Endometrial microvascular endothelial cells (primary cell): ENCODE results near the gene EFEMP2. TPM values are rescaled to one million over a fixed set of nuclear protein-coding genes. Genes with fewer than 3 reads are reported as not detected.
"Not testable (repeated sequence)": the region's sequence is repeated elsewhere in the genome, so short reads cannot be mapped to it uniquely, and the experiment has no call there.

Experiments used
- in situ Hi-C: cut with HindIII; loops from 2 replicates; pipeline ENCODE4 v1.10.0; 2017; ENCODE audit warnings: low sequenced_read_pairs, low pct_unique_long_range_greater_than_20kb; ENCODE audit errors: inconsistent ontology term
- total RNA-seq: library from RNA; depleted of rRNA; stranded (reverse); fragments of >200 nt; gene quantifications from one replicate; pipeline ENCODE4 v1.2.3, GENCODE V29; 2015; ENCODE audit errors: inconsistent ontology term

The EFEMP2 gene
- total RNA-seq, 1 donor from 2014 or later, result 81.8 TPM

DNA sequence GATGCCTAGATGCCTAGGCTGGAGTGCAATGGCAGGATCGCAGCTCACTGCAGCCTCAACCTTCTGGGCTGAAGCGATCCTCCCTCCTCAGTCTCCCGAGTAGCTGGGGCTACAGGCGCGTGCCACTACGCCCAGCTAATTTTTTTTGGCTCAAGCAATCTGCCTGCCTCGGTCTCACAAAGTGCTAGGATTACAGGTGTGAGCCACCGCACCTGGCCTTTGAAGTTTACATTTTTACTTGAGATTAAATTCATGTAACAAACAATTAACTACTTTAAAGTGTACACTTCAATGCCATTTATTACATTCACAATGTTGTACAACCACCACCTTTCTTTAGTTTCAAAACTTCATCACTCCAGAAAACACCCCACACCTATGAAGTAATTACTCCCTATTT is 31.1 kb upstream of the EFEMP2 start:
- in situ Hi-C loops, result no loop called here

DNA sequence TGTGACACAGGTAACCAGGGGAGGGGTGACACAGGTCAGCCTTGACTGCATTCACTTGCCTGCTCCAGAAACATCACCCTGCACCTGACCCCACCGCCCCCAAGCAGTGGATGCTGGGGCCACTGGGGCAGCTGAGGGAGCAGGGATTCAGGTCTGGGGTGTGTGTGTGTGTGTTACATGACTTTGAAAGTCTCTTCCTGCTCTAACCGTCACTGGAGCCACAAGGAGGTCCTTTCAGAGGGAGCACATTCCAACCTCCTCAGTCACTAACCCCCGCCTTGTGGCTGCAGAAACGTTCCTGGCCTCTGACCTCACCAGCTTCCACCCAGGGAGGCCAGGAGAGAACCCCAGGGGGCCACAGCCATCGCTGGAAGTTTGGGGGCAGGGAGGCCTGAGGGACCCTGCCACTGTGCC is 30.5 kb upstream of the EFEMP2 start:
- in situ Hi-C loops, result no loop called here

DNA sequence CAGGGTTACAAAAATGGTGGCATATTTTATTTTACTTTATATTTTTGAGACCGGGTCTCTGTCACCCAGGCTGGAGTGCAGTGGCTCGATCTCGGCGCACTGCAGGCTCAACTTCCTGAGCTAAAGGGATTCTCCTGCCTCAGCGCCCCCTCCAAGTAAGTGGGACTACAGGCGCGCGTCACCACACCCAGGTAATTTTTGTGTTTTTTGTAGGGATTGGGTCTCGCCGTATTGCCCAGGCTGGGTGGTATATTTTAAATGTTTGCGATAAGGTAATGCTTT is 28.2 kb upstream of the EFEMP2 start:
- in situ Hi-C loops, result no loop called here

DNA sequence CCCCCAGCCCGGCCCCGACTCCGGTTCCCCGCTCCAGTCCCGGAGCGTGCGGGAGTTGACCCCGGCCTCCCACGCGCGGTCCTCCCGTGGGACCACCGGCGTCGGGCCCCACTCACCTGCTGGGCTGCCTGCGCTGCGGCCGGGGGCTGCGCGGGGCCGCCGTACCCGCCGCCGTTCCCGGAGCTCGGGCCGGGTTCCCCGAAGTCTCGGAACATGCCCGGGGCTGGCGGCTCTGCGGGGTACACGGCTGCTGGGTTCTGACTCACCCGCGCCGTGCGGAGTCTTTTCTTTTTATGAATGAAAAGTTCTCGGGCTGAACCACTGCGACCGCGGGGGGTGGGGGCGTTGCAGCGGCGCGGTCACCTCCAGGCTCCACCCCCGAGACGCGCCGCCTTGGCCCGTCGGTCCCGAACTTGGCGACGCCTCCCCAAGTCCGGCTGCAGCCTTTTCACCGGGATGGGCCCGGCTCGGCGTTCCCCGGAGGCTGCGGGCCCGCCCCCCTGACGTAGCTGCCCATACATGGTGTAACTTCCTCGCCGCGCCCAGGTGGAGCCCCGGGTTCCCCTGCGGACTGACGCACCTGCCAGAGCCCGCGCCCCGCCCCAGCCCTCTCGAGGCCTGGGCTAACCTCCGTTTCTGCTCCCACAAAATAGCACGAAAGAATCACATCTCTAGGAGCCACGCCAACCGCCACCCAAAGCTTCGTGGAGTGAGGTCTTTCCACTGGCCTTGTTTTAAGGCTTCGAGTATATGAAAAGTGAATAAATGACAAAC is 27.7 kb upstream of the EFEMP2 start, which contains the start of gene FOSL1:
FOSL1 (minus strand) TSS at position 264 of the 774 bp plus-strand sequence; CDS start at position 215, 49 bp downstream.
- in situ Hi-C loops, result no loop called here

DNA sequence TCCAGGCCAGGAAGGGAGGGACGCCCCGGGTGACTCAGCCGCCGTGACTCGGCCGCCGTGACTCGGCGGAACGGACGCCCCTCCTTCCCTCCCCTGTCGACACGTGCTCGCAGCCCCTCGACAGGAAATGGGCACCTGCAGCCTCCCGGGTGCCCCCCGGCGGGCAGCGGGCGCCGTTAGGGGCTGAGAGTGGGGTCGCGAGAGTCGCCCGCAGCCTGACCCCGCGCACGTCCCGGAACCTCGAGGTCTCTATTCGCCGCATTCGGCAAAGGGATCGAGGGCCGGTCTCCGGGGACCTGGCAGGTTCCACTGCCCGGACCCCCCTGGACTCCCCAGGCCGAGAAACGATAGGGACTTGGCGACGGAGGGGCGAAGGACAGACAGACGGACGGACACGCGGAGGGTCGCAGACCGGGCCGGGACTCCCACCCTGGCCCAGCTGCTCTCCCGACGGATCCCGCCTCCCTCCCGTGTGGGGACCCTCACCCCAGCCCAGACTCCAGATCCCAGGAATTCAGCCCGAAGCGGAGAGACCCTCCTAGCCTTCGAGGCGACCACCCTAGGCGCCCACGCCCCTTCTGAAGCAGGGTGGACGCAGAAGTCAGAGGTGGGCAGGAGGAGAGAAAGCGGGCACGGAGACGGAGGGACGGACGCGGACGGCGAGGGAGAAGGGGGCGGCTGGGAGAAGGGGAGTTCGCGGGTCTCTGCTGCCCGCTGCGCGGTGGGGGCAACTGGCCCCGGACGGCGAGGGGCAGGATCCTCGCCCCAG is 26.9 kb upstream of the EFEMP2 start:
- in situ Hi-C loops, result no loop called here

DNA sequence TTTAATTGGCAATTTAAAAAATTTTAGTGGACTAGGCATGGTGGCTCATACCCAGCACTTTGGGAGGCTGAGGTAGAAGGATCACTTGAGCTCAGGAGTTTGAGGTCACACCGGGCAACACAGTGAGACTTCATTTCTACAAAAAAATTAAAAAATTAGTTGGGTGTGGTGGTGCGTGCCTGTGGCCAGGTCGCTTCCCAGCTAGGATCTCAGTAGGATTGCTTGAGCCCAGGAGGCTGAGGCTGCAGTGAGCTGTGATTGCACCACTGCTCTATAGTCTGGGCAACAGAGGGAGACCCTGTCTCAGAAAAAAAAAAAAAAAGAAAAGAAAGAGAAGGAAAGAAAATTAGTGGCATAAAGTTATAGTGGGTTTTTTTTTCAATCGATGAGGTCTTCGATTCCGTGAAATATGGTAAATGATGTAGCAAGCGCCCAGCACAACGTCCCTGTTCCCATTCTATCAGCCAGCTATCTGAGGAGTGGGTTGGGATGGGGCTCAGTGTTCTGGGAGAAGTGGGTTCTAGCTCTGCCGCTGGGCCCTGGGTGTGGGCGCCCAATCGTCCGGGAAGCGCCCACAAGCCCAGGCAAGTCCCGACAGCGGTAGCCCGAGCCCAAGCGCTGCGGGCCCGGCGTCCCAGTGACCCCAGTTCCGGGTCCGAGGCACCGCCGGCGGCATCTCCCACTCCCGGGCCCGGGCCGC is 26.2 kb upstream of the EFEMP2 start:
- in situ Hi-C loops, result no loop called here

DNA sequence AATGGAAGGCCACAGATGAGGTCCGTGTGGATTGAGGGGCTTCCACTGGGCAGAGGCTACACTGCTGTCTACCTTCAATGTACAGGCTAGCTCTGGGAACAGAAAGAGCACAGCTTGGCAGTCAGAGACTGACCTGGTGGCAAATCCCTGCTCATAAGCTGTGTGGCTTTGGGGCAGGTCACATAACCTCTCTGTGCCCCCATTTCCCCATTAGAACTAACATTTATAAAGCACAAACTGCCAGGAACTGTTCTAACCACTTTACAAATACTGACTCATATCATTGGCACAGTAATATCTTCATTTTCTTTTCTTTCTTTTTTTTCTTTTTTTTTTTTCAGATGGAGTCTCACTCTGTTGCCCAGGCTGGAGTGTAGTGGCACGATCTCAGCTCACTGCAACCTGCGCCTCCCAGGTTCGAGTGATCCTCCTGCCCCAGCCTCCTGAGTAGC is 24.4 kb upstream of the EFEMP2 start:
- in situ Hi-C loops, result no loop called here

DNA sequence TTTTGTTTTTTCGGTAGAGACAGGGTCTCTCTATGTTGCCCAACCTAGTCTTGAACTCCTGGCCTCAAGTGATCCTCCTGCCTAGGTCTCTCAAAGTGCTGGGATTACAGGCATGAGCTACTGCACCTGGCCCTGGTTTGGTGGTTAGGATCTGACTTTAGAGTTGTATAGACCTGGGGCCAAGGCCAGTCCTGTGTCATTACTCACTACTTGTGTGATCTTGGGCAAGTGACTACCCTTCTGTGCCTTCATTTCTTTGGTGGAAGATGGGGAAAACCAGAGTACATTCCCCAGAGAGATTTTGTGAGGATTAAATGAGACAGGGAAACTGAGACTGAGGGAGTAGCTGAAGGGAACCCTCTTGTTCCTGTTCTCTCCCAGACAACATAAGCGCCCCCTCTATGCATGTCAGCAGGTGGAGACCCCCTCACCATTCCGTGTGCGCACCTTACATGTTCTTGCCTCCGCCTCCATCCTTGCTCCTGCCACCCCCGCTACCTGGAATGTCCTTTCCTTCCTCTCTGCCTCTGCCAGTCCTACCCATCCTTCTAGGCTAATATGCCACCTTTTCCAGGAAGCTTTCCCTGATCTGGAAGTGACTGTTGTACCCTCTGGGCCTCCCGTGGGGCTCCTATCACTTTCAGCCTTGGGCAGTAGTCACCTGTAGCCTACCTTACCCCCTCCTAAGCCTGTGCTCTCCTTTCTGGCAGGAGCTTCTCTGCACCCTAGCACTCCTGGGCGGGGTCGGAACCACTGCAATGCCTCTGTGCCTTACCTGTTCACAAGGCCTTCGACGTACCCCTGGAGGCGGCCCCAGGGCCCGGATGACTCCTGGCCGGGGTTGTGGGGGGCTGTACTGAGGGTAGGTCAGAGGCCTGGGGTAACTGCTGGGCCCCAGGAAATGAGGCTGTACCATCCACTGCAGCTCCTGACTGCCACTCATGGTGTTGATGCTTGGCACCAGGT is 23.7 kb upstream of the EFEMP2 start:
- in situ Hi-C loops, result no loop called here

DNA sequence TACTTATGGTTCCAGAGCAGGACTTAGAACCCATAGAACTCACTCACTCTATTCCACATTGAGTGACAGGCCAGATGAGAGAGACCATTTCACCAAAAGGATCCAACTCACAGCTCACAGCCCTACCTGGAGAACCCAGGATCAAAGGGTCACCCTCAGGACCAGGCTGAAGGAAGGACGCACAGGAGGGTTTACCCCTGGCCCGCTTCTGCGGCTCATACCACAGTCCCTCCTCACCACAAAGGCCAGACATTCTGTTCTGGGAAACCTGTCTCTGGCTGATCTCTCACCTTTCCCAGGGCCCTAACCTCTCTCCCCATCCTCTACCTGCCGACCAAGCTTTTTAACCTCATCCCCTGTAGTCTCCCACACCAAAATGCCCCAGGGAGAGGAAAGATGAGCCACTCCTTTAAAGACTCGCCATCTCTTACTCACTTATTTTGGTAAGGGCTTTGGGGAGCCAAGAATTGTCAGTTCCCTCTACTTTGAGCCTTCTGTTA is 22.9 kb upstream of the EFEMP2 start:
- in situ Hi-C loops, result no loop called here

DNA sequence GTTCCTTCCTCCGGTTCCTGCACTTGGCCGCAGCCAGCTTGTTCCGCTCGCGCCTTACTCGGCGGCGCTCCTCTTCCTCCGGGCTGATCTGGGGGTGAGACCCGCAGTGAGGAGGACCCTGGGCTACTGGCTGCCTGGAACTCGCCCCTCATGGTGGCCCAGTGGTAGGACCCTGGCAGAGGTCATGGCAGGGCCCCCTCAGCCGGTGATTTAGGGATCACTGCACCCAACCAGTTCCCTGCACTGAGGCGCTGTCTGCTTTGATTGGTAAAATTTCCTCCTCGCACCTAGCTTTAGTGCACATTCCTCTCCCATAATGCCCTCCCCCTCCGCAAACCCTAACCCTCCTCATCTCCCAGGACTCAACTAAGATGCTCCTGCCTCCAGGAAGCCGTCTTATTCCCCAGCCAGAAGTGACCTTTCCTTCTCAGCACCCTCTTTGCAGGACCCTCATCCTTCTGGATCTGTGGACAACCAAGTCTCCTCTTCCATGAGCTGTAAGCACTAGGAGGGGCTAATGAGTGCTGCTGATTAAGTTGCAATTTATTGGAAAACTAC is 21.5 kb upstream of the EFEMP2 start:
- in situ Hi-C loops, result no loop called here

DNA sequence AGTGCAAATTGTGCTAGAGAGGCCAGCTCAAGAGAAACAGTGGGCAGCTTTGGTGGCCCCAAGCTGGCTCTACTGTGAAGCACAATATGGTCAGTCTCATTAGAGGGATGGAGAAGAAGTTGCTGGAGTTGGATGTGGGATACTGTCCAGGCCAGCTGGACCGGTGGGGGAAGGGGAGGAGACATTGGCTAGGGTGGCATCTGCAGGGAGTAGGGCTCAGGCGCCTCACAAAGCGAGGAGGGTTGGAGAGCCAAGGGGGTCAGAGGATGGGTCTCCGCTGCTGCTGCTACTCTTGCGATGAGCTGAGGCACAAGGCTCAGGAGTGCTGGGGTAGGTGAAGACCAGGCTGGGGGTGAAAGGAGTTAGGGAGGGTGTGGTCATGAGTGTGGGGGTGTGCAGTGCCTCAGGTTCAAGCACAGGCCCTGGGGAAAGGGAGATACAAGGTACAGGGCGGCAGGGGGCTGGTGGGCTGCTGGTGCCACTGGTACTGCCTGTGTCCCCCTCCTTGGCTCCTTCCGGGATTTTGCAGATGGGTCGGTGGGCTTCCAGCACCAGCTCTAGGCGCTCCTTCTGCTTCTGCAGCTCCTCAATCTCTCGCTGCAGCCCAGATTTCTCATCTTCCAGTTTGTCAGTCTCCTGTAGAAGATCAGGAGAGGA is 20.2 kb upstream of the EFEMP2 start:
- in situ Hi-C loops, result no loop called here

DNA sequence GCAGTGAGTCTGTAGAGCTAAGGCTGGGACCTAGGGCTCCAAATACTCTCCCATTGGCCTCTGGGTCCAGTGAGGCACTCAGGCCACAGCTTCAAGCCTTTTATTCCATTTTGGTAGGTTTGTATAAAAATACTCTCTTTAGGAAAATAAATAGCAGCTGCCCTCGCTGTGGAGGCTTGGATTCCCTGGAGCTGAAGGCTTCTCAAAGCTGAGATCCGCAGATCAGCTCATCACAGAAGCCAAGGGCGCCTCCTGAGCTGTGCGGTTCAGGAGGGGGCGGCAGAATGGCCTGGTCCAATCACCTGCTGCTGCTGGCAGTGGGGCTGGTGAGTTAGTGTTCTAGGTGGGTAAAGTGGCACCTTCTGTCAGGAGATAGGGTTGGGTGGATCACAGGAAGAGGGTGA is 19.5 kb upstream of the EFEMP2 start:
- in situ Hi-C loops, result not testable (repeated sequence)

DNA sequence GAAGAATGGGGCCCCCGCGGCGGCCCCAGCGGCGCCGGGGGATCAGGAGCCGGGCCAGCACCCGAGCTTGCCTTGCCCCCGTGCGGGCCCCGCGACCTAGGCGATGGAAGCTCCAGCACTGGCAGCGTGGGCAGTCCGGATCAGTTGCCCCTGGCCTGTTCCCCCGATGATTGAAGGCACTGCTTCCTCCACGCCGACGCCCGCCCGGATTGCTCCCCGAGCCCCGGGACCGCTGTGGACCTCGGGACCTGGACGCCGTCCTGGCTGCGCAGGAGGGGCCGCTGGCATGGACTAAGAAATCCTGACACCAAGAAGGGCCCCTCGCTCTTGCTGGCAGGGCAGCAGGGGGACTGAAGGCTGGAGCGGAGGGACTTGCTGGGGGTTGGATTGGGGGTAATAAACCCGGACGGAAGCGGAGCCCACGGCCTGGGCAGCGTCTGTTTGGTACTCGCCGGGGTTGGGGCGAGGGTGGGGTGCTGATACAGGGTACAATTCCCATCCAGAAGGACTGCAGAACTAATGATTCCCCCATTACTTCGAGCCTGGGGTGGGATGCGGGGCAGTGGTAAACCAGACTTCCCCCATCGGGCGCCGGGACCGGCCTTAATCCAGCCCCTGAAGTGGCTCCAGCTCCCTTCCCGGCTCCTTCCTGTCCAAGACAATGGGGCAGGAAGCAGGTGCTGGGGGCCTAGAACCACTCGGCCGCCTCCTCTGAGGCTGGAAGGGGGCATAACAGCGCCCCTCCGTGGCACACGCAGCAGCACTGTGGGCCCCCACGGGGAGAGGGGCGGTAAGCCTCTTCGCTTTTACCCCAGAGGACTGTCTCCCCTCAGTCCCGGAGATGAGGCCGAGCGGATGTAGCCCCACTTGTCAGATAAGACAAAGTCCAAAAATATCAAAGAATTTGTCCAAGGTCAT is 18.9 kb upstream of the EFEMP2 start:
- in situ Hi-C loops, result no loop called here

DNA sequence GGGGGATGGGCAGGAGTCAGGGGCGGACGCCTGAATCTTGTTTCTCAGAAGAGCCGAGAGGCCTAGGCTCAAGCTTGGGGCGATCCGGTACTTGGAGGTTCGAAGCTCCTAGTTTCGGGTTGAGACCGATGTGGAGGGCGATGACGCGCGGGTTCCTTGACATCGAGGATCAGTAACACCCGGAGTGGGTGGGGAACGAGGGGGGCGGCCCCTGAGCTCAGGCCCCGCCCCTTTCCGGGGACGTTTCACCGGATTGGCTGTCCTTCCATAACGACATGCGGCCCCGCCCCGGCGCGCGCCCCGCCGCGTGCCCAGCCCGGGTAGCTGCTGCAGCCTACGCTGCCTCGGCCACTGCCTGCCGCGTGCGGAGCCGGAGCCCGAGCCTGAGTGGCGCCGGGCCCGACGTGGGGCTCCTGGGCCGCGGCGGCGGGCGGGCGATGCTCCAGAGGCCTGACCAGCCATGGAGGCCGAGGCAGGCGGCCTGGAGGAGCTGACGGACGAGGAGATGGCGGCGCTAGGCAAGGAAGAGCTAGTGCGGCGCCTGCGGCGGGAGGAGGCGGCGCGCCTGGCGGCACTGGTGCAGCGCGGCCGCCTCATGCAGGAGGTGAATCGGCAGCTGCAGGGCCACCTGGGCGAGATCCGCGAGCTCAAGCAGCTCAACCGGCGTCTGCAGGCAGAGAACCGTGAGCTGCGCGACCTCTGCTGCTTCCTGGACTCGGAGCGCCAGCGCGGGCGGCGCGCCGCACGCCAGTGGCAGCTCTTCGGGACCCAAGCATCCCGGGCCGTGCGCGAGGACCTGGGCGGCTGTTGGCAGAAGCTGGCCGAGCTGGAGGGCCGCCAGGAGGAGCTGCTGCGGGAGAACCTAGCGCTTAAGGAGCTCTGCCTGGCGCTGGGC is 18.0 kb upstream of the EFEMP2 start, which contains the start of gene CCDC85B:
CCDC85B (plus strand) TSS at position 350 of the 895 bp plus-strand sequence; CDS start at position 461, 111 bp downstream.
- in situ Hi-C loops, result no loop called here

DNA sequence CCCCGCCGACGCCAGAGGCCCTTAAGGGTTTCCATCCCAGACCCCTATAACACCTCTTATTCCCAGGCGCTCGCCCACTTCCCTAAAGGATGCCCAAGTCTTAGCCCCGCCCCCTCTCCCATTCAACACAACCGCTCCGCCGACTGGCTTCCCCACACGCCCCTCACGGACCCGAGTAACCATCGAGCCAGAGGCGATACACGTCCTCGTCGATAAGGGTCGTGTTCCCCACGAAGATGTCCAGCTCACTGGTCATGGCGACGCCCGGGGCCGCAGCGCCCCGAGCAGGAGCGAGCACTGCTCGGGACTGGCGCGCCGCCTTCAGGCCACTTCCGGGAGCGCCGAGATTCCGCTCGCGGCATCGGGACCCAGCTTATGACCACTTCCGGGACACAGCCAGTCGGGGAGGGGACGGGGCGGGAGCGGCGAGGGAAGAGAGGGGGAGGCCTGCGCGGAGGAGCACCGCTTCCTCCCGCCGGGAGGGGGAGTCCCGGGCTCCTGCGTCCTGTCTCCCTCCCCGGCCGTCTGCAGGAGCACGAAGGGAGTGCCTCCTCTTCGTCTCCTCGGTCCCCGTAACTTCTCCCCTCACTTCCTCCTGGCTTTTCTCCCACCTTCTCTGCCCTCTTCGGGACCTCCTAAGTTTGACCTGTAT is 15.7 kb upstream of the EFEMP2 start, which contains the start of gene FIBP:
FIBP (minus strand) TSS at position 309 of the 652 bp plus-strand sequence; CDS start at position 256, 53 bp downstream.
- in situ Hi-C loops, result no loop called here
